ENCODE data around the gene SH2D5. TPM values are rescaled to one million over a fixed set of nuclear protein-coding genes. Genes with fewer than 3 reads are reported as not detected.

SH2D5 gene
- total RNA-seq, 1 donor from 2014 or later = 1.2 TPM

DNA sequence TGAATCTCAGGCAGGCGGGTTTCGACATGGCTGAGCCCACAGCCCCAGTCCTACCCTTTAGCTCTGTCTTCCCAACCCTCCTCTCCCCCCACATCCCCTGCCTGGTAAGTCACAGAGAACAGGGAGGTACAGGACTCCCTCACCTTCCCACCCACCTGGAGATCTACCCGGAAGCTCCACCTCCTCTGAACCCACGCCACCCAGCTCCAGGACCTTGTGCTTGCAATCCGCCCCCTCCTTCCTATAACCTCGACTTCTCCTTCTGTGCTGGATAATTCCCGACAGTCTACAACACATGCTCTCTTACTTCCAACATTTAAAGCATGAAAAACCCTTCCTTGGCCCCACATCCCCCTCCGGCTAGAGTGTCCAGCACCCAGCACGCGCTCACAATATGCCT is 37.0 kb downstream of the SH2D5 start:
- Mint-ChIP-seq H3K36me3 (ENCODE audit: unreplicated experiment) (no peaks in the 10 kb centered on the region), H3K27me3 (ENCODE audit: unreplicated experiment) (peaks cover 9% of the 10 kb centered on the region), H3K27ac (ENCODE audit: unreplicated experiment) (no peak overlapping the region), H3K4me1 (ENCODE audit: low read depth, unreplicated experiment) (peaks cover 10% of the 10 kb centered on the region), H3K4me3 (ENCODE audit: unreplicated experiment) (no peak overlapping the region), H3K9me3 (ENCODE audit: unreplicated experiment) (peaks cover 5% of the 10 kb centered on the region)
- TF ChIP-seq, protein P1, sequence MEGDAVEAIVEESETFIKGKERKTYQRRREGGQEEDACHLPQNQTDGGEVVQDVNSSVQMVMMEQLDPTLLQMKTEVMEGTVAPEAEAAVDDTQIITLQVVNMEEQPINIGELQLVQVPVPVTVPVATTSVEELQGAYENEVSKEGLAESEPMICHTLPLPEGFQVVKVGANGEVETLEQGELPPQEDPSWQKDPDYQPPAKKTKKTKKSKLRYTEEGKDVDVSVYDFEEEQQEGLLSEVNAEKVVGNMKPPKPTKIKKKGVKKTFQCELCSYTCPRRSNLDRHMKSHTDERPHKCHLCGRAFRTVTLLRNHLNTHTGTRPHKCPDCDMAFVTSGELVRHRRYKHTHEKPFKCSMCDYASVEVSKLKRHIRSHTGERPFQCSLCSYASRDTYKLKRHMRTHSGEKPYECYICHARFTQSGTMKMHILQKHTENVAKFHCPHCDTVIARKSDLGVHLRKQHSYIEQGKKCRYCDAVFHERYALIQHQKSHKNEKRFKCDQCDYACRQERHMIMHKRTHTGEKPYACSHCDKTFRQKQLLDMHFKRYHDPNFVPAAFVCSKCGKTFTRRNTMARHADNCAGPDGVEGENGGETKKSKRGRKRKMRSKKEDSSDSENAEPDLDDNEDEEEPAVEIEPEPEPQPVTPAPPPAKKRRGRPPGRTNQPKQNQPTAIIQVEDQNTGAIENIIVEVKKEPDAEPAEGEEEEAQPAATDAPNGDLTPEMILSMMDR (IDR thresholded peaks at IDR 0.05; ENCODE audit: partially characterized antibody, unreplicated experiment) = no peak
- DNase-seq = no peak

DNA sequence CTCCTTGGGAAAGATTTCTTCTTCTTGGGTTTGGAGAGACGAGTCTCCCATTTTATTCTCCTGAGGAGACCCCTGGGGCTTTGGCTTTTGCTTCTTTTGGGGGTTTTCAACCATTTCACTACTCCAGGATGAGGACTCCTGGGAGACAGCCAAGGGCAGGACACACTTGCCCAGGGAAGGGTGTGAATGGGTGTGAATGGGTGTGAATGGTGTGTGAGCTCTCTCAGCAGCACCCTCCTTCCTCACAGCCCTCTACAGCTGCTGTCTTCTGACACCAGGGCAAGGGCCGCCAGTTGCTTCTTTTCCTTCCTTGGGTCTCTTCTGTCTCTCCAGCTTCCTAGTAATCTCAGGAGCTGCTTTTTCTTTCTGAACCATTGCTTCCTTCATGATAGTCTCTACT is 38.9 kb downstream of the SH2D5 start:
- Mint-ChIP-seq H3K9me3 (ENCODE audit: unreplicated experiment) (peaks cover 1% of the 10 kb centered on the region), H3K27me3 (ENCODE audit: unreplicated experiment) (peaks cover 6% of the 10 kb centered on the region), H3K36me3 (ENCODE audit: unreplicated experiment) (no peaks in the 10 kb centered on the region), H3K27ac (ENCODE audit: unreplicated experiment) (no peak overlapping the region), H3K4me3 (ENCODE audit: unreplicated experiment) (no peak overlapping the region), H3K4me1 (ENCODE audit: low read depth, unreplicated experiment) (peaks cover 4% of the 10 kb centered on the region)
- TF ChIP-seq, protein P1 (IDR thresholded peaks at IDR 0.05; ENCODE audit: partially characterized antibody, unreplicated experiment) = no peak
- DNase-seq = no peak

DNA sequence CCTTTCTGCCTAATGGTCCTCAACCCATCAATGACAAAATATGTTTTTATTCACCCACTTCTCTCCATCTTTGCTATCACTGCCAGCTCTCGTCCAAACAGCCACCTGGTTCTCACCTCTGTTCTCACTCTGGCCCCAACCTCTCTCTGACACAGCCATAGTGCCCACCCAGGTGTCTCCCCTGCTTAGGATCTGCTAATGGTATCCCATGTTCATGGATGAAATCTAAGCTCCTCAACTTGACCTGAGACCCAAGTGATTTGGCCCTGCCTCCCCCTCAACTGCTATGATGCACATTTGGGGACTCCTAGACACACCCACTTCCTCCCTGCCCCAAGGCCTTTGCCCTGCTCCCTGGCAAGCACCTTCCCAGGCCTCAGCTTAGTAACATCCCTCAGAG is 40.6 kb downstream of the SH2D5 start:
- no peak overlapping the region for H3K27ac Mint-ChIP-seq (ENCODE audit: unreplicated experiment)
- H3K27me3 Mint-ChIP-seq (ENCODE audit: unreplicated experiment) = peaks cover 10% of the 10 kb centered on the region
- no peaks in the 10 kb centered on the region for H3K36me3 Mint-ChIP-seq (ENCODE audit: unreplicated experiment)
- no peak overlapping the region for H3K4me3 Mint-ChIP-seq (ENCODE audit: unreplicated experiment)
- DNase-seq = no peak
- TF ChIP-seq, protein P1 (IDR thresholded peaks at IDR 0.05; ENCODE audit: partially characterized antibody, unreplicated experiment) = no peak
- peaks cover 2% of the 10 kb centered on the region for H3K4me1 Mint-ChIP-seq (ENCODE audit: low read depth, unreplicated experiment)
- peaks cover 1% of the 10 kb centered on the region for H3K9me3 Mint-ChIP-seq (ENCODE audit: unreplicated experiment)

DNA sequence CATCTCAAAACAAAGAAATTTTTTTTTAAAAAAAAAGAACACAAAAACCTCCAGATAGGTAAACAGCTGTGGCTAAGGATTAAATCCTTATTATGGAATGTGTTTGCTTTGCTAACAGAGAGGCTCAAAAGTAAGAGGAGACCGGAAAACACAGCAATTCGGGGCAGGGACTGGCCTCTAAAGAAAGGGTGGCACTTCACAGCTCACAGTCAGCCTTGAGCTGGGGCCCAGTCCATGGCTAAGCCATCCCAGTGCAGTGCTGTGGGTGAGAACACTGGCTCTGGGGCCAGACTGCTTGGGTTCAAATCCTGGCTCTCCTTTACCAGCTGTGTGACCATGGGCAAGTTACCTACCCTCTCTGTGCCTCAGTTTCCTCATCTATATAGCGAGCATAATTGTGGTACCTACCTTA is 42.9 kb downstream of the SH2D5 start:
- H3K9me3 Mint-ChIP-seq (ENCODE audit: unreplicated experiment) = peaks cover 3% of the 10 kb centered on the region
- DNase-seq = no peak
- peaks cover 10% of the 10 kb centered on the region for H3K27me3 Mint-ChIP-seq (ENCODE audit: unreplicated experiment)
- TF ChIP-seq, protein P1 (IDR thresholded peaks at IDR 0.05; ENCODE audit: partially characterized antibody, unreplicated experiment) = no peak
- no peak overlapping the region for H3K27ac Mint-ChIP-seq (ENCODE audit: unreplicated experiment)
- H3K36me3 Mint-ChIP-seq (ENCODE audit: unreplicated experiment) = no peaks in the 10 kb centered on the region
- no peaks in the 10 kb centered on the region for H3K4me1 Mint-ChIP-seq (ENCODE audit: low read depth, unreplicated experiment)
- H3K4me3 Mint-ChIP-seq (ENCODE audit: unreplicated experiment) = no peak overlapping the region

DNA sequence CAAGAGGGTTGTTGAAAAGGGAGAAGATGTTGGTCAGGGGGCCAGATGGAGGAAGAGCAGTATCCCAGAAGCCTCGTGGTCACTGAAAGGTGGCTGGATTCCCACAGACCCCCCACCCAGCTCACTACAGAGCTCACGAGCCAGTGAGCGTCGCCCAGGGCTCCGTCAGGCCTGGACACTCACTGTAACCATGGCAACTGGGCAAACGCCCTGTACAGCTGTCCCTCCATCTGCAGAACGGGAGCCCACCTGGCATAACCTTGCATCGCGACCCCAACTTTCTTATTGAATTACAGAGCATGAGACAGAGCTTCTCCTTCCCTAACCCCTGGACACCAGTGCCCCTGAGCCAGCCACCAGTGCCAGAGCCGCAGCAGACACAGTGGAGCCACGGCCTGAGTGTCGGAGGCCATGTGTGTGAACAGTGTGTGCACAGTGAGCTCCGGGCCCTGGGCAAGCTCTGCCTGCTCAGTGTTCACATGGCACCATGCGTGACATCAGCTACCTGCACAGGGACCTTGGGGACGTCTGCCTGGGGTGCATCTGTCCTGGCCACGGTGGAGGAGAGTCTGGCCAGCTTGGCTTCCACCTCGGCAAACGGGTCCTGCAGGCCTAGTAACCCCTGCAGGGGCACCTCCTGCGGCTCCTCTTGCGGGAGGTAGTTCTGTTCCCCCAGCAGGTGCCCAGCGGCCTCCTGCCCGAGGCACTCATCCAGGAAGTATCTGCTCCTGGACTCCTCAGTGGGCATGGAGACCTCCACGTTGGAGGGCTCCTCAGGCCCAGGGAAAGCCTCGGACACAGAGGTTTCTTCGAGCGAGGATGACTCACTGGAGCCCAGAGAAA is 45.4 kb downstream of the SH2D5 start:
- DNase-seq = no peak
- Mint-ChIP-seq H3K4me3 (ENCODE audit: unreplicated experiment) (no peak overlapping the region), H3K27ac (ENCODE audit: unreplicated experiment) (no peak overlapping the region), H3K4me1 (ENCODE audit: low read depth, unreplicated experiment) (peaks cover 2% of the 10 kb centered on the region), H3K9me3 (ENCODE audit: unreplicated experiment) (peaks cover 1% of the 10 kb centered on the region), H3K27me3 (ENCODE audit: unreplicated experiment) (peaks cover 11% of the 10 kb centered on the region), H3K36me3 (ENCODE audit: unreplicated experiment) (no peaks in the 10 kb centered on the region)
- TF ChIP-seq, protein P1 (IDR thresholded peaks at IDR 0.05; ENCODE audit: partially characterized antibody, unreplicated experiment) = no peak

Data from glutamatergic neuron (in vitro differentiated cells).